ENCODE data around the gene GJA3.
A peak's percentile ranks its signal among the peaks of the same experiment; 100 is the strongest.

Gene GJA3

GRCh38 chr13:20148501-20149183, 12.2 kb downstream of the GJA3 start:
- no peak for DNase-seq

GRCh38 chr13:20146381-20146780, 14.5 kb downstream of the GJA3 start:
- DNase-seq = no peak

GRCh38 chr13:20145521-20145920, 15.3 kb downstream of the GJA3 start:
- DNase-seq = no peak

- no peak for DNase-seq
Measured at GRCh38 chr13:20144141-20144850, 16.6 kb downstream of the GJA3 start.

DNA sequence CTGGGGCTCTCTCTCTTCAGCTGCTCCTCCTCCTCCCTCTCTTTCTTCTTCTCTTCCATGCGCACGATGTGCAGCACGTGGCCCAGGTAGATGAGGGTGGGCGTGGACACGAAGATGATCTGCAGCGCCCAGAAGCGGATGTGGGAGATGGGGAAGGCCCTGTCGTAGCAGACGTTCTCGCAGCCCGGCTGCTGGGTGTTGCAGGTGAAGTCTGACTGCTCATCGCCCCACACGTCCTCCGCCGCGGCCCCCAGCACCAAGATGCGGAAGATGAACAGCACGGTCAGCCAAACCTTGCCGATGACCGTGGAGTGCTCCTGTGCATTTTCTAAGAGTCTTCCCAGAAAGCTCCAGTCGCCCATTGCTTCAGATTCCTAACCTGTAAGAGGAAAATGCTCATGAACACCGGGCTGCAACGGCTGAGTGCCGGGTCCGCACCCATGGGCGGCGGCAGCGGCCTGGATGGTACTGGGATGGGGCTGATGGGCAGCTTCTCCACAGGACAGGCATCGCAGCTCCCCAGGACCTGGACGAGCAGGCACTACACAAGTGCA, 17.8 kb downstream of the GJA3 start:
- DNase-seq = no peak

GRCh38 chr13:20142023-20142926, 18.6 kb downstream of the GJA3 start:
- DNase-seq = no peak

GRCh38 chr13:20141238-20142022, 19.4 kb downstream of the GJA3 start:
- no peak for DNase-seq

GRCh38 chr13:20140487-20140886, 20.4 kb downstream of the GJA3 start:
- DNase-seq = no peak

- DNase-seq = no peak
Measured at GRCh38 chr13:20137875-20138274, 23.0 kb downstream of the GJA3 start.

DNA sequence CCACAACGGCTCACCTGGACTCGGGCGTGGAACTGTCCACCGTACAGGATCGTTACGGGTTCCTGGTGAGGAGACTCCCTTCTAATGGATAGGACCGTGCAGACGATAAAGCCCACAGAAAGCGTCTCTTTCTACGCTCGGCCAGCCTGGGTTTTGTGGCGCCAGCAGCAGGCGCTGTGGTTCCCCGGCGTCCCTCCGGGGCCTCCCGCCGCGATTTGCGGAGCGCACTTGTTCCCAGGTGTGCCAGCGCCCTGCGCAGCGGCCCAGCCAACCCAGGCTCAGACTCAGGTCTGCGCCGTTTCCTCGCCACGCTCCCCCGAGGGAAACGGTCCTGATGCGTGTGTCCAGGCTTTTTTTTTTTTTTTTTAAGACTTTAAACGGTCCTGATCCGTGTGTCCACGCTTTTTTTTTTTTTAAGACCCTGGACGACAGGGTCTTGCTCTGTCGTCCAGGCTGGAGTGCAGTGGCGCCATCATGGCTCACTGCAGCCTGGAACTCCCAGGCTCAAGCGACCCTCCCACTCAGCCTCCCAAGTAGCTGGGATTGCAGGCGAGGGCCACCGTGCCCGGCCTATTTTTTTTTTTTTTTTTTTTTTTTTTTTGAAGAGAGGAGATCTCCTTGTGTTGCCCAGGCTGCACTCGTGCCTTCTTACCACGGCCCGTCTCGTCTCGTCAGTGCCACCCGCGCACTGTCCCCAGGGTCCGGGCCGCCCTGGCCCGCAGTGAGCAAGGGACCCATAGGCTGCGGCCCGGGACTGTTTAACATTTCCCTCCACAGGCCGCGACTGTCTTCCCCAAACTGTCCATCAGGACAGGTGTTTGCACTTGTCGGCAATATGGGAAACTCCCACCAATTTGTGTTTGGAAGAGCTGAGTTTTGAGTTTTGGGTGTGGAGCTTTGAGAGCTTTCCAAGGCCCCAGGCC, 23.8 kb downstream of the GJA3 start:
- peak; percentile 58 for DNase-seq

DNA sequence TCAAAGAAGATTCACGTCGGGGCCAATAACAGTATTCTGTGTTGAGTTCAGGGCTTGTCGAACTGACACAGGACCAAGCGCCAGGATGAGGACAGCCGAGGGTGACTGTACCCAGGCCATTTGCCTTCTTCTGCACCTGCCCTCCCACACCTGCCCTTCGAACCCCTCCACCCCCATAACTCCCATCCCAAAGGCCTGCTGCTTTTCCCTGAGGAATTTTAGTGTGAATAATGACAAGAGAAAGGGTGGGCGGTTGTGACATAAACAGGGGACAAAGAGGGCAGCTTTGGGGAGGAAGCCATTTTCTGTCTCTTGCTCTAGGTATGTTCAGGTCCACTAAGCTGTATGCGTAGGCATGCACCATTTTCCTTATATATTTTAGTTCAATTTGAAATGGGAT, 26.1 kb downstream of the GJA3 start:
- DNase-seq = no peak

DNA sequence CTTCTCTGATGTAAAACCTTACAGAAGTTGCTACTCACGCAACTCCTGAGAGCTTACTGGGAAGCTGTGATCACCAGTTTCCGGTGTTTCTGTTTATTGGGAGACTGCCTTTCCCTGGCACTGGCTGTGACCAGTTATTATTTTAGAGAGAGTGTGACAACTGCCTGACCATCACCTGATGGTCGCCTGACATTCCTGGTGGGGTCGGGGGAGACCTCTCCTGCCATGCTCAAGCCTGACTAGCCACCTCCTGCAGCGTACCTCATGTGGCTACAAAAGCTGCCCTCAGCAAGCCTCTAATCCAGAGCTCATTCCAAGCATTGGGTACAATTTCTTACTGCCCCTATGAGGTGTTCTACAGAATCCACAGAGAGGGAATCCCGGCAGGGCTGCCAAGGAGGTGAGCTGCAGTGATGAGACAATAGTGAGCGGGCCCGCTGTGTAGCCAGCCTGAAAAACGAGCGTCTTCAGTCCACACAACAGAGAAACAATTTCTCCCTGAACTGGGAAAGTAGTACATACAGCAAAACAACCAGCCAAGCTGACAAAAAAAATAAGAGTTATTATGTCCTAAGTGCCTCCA, 28.7 kb downstream of the GJA3 start:
- no peak for DNase-seq

GRCh38 chr13:20131057-20131832, 29.6 kb downstream of the GJA3 start:
- DNase-seq = no peak

DNA sequence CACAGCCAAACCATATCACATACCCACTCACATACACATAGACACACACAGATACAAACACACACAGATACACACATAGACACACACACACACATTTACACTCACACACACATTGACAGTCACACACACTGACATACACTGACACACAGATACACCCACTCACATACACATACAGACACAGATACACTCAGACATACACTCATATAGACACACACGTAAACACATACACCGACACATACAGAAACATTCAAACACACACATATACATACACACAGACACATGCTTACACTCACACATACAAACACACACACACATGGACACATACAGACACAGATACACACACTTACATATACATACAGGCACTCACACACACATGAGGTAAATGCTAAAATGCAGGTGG, 30.2 kb downstream of the GJA3 start:
- DNase-seq = no peak

DNA sequence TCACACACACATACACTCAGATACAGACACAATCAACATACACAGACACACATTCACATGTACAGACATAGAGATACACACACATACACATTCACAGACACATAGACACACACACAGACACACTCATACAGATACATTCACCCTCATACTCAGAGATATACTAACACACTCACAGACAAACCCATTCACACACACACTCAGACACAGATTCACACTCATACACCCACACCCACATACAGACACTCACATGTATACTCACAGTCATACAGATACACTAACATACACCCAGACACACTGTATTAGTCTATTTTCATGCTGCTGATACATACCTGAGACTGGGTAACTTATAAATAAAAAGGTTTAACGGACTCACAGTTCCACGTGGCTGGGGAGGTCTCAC, 30.8 kb downstream of the GJA3 start:
- DNase-seq = no peak

DNA sequence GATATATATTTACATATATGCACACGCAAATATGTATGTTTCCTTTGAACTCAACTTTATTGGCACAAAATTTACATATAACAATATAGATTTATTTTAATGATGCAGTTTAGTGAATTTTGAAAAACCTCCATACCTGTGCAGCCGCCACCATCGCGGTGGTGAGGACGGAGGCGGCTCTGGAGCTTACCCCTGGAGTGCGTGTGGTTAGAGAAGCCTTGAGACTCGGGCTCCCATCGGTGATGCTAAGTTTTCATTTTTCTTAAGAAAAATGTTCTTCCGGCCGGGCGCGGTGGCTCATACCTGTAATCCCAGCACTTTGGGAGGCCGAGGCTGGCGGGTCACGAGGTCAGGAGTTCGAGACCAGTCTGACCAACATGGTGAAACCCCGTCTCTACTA, 31.8 kb downstream of the GJA3 start:
- no peak for DNase-seq

GRCh38 chr13:20128459-20128931, 32.4 kb downstream of the GJA3 start:
- DNase-seq = peak; percentile 15

GRCh38 chr13:20127562-20128458, 33.0 kb downstream of the GJA3 start:
- DNase-seq = peak; percentile 34

DNA sequence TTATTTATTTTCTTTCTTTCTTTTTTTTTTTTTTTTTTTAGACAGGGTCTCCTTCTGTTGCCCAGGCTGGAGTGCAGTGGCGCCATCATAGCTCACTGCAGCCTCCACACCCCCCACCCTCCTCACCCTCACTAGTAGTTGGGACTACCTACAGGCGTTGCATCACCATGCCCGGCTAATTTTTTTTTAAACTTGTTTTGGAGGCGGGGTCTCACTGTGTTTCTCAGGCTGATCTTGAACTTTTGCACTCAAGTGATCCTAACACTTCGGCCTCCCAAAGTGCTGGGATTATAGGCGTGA, 33.6 kb downstream of the GJA3 start:
- no peak for DNase-seq

Data from stimulated activated CD4-positive, alpha-beta T cell treated with anti-CD3 and anti-CD28 coated beads, Interleukin-4, amount 100 ng/mL, for 1 hour (primary cell).